Aorta (tissue), 5 donors: ENCODE results near the gene PLXNA2. TPM values are rescaled to one million over a fixed set of nuclear protein-coding genes. Genes with fewer than 3 reads are reported as not detected.

ENCODE experiments used
- ATAC-seq: fragments of 200-7000 bp; cut with Tn5 transposase; one replicate; pipeline ENCODE4 v1.9.1; 2022; ENCODE audit warnings: moderate library complexity; ENCODE audit not compliant: low FRiP score
- DNase-seq, 2 donors: peaks; one replicate each; pipeline ENCODE4 v3.0.0-alpha.2; 2020
- H3K27ac ChIP-seq, 2 donors: one replicate each; pipeline ENCODE4 v1.5.1; 2013; ENCODE audit warnings: low read length in 2 of 2, mild to moderate bottlenecking in 2 of 2, moderate library complexity in 2 of 2, control low read depth in 1 of 2, inconsistent platforms in 1 of 2, low read depth in 1 of 2
- H3K27me3 ChIP-seq, 2 donors: one replicate each; pipeline ENCODE4 v1.6.1; 2013; ENCODE audit warnings: control low read depth in 1 of 2, low read length in 1 of 2, mild to moderate bottlenecking in 1 of 2, moderate library complexity in 1 of 2; ENCODE audit not compliant: insufficient read depth in 2 of 2, control insufficient read depth in 1 of 2
- H3K36me3 ChIP-seq, 2 donors: one replicate each; pipeline ENCODE4 v1.6.1; 2013; ENCODE audit warnings: control low read depth in 1 of 2, low read length in 1 of 2, mild to moderate bottlenecking in 1 of 2; ENCODE audit not compliant: insufficient read depth in 2 of 2, control insufficient read depth in 1 of 2
- H3K4me1 ChIP-seq, 2 donors: one replicate each; pipeline ENCODE4 v1.6.1; 2013; ENCODE audit warnings: low read length in 2 of 2, control low read depth in 1 of 2, mild to moderate bottlenecking in 1 of 2, moderate library complexity in 1 of 2; ENCODE audit not compliant: insufficient read depth in 2 of 2, control insufficient read depth in 1 of 2
- H3K4me3 ChIP-seq, 2 donors: one replicate each; pipeline ENCODE4 v1.5.1; 2013; ENCODE audit warnings: low read length in 2 of 2, control low read depth in 1 of 2, mild to moderate bottlenecking in 1 of 2
- H3K9me3 ChIP-seq: one replicate; pipeline ENCODE4 v1.6.1; 2013; ENCODE audit warnings: mild to moderate bottlenecking, low read length; ENCODE audit not compliant: control insufficient read depth
- WGBS, 2 donors: extraction: QIAGEN DNeasy Blood & Tissue Kit; methylation state at CpG; one replicate each; pipeline ENCODE4 v1.1.7; 2013; 5-methylcytosine and 5-hydroxymethylcytosine counted together
- intact Hi-C, 2 donors: fragments of 100-400 bp; cut with DNase I; formaldehyde crosslinking; loops; one replicate each; pipeline versions ENCODE4 v1.14.2 to v1.15.0; 2022
- polyA plus RNA-seq, 2 donors: library from polyadenylated mRNA; stranded (reverse); fragments of 200-250 nt; gene quantifications; one replicate each; pipeline ENCODE4 v1.2.3, GENCODE V29; 2013
- total RNA-seq, 2 donors: library from RNA; stranded (reverse); fragmentation: NEBNext Ultra II Directional; extraction: Animal tissue kit (Norgen Biotek cat#: 25700); gene quantifications; one replicate each; pipeline ENCODE4 v1.2.1, GENCODE V29; 2021
- donor health status: healthy with polysubstance abuse.
- donor health status: Bipolar disorder and iron deficiency.
- donor health status: DM: no; HTN: no; CAD: no.
- donor health status: DM: no; HTN: no; CAD: no.
- donor health status: DM: yes; HTN: yes; CAD: no.

PLXNA2 gene
- total and polyA plus RNA-seq, 4 donors = 2.9 to 37.3 (median 30.0) TPM

DNA sequence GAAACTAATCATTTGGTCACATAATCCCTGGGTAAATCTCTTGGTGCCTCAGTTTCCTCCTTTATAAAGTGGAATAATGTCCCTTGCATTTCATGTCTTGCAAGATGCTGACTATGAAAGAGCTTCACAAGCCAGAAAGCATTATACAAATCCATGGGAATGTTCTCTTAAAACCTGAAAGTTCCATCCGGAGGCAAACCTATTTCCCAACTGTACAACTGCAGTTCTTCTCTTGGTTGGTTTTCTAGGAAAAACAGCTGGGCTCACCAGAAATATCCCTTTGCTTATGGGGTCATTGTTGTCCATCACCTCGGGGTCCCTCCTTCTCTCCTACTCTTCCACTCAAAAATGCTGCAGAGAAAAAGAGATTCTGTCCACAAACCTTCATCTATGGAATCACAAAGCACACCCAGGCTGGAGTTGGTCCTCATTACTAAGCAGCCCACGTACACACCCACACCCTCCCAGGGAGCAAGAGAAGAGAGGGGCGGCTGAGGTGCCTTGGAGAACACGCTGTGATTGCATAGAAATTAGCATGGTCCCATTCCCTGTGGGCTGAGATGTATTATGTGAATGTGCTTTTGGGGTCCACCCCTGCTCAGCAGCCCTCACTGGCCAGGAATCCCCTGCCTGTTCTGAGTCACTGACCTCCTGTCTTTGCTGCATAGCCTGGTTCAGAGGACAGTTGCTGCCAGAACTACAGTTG is 5.0 kb upstream of the PLXNA2 start:
- peaks cover 2 to 6% of the 10 kb centered on the region in 2 donors for H3K4me1 ChIP-seq
- no peak overlapping the region for H3K4me3 ChIP-seq
- no peaks in the 10 kb centered on the region for H3K9me3 ChIP-seq
- no peak overlapping the region for H3K27ac ChIP-seq
- no peaks in the 10 kb centered on the region for H3K27me3 ChIP-seq
- intact Hi-C loops = loop anchor here in 1 of 2 donors (5.0 kb wide), 2 partner anchors 157 to 222 kb away; no protein-coding TSS in a partner anchor
- DNase-seq (no peak), ATAC-seq (no peak)
- no peaks in the 10 kb centered on the region for H3K36me3 ChIP-seq
- 76 to 78% methylated on average over 5 of the region's 5 CpGs for WGBS, 2 donors

GRCh38 chr1:208248307-208248801 is 4.2 kb upstream of the PLXNA2 start:
- H3K27me3 ChIP-seq = no peaks in the 10 kb centered on the region
- H3K27ac ChIP-seq = no peak overlapping the region
- DNase-seq = no peak
- intact Hi-C loops = loop anchor here in 1 of 2 donors (5.0 kb wide), 2 partner anchors 156 to 221 kb away; no protein-coding TSS in a partner anchor
- no peaks in the 10 kb centered on the region for H3K36me3 ChIP-seq
- no peak for ATAC-seq
- 14 to 19% methylated on average over 7 of the region's 7 CpGs for WGBS, 2 donors
- peaks cover 2 to 6% of the 10 kb centered on the region in 2 donors for H3K4me1 ChIP-seq
- H3K4me3 ChIP-seq = no peak overlapping the region
- H3K9me3 ChIP-seq = no peaks in the 10 kb centered on the region

GRCh38 chr1:208247696-208248095 is 3.5 kb upstream of the PLXNA2 start:
- Histone ChIP-seq H3K27me3 (no peaks in the 10 kb centered on the region), H3K27ac (no peak overlapping the region), H3K4me3 (no peak overlapping the region), H3K9me3 (no peaks in the 10 kb centered on the region), H3K4me1 (peaks cover 2 to 3% of the 10 kb centered on the region in 2 donors), H3K36me3 (no peaks in the 10 kb centered on the region)
- no peak for ATAC-seq
- no peak for DNase-seq
- intact Hi-C loops = loop anchor here in 1 of 2 donors (5.0 kb wide), 2 partner anchors 155 to 220 kb away; no protein-coding TSS in a partner anchor
- 8 to 13% methylated on average over 5 of the region's 5 CpGs for WGBS, 2 donors

DNA sequence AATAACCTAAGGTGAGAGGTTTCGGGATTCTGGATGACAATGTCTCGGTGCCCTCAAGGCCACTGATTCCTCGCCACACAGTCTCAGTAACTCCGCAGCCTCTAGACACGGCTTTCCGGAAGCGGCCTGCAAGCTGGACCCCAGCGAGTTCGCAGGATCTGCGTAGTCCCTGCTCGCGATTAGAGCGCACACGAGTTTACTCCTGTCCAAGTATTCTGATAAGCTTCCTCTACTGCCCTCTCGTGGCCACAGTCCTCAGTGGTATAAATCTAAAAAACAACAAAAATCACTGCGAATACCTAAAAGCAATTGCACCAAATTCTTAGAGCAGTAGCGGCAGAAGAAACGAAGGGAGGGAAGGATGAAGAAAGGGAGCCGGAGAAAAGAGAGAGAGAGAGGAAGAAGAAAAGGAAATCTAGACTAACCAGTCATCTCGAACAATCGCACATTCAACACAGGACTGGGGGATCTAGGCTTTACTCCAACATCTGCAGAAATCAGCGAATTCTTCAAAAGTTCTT is 1.1 kb upstream of the PLXNA2 start:
- peak overlapping the region in 1 of 2 donors; percentile 53 for H3K27ac ChIP-seq
- H3K4me1 ChIP-seq = peaks cover 2 to 3% of the 10 kb centered on the region in 2 donors
- H3K27me3 ChIP-seq = no peaks in the 10 kb centered on the region
- H3K9me3 ChIP-seq = no peaks in the 10 kb centered on the region
- ATAC-seq (peak; percentile 91), DNase-seq (peak; percentile 95)
- H3K36me3 ChIP-seq = no peaks in the 10 kb centered on the region
- intact Hi-C loops = loop anchor here (2.0 to 5.0 kb wide), 4 partner anchors 152 to 224 kb away; no protein-coding TSS in a partner anchor
- peak overlapping the region in 1 of 2 donors; percentile 81 for H3K4me3 ChIP-seq
- WGBS, 2 donors = 8 to 9% methylated on average over 22 of the region's 22 CpGs

DNA sequence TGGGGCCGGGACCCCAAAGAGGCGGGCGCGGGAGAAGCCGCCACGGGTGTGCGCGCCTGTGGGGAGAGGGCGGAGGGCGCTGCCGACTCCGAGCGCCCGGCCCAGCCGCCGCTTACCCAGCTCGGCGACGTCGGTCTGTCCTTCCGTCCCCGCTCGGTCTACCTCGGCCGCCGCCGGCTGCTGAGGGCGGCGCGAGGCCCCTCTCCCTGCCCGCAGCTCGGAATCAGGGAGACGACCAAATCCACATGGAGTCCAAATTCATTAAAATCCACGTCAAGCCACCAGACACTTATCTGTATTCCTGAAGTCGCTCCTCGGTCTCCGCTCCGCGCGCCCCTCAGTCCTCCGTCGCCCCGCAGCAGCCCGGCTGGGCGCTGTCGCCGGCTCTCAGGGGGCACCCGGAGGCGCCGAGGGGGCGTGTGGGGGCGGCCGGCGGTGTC is 637 bp downstream of the PLXNA2 start:
- H3K9me3 ChIP-seq = no peaks in the 10 kb centered on the region
- no peaks in the 10 kb centered on the region for H3K27me3 ChIP-seq
- ATAC-seq (peak; percentile 42), DNase-seq (no peak)
- 0% methylated on average over 43 to 54 of the region's 54 CpGs for WGBS, 2 donors
- peaks cover under 1 to 5% of the 10 kb centered on the region in 2 donors for H3K4me1 ChIP-seq
- intact Hi-C loops = loop anchor here (2.0 to 5.0 kb wide), 3 partner anchors 41 to 111 kb away; no protein-coding TSS in a partner anchor
- H3K4me3 ChIP-seq = peak overlapping the region; percentile 77 to 81
- H3K36me3 ChIP-seq = no peaks in the 10 kb centered on the region
- H3K27ac ChIP-seq = peak overlapping the region in 1 of 2 donors; percentile 94

DNA sequence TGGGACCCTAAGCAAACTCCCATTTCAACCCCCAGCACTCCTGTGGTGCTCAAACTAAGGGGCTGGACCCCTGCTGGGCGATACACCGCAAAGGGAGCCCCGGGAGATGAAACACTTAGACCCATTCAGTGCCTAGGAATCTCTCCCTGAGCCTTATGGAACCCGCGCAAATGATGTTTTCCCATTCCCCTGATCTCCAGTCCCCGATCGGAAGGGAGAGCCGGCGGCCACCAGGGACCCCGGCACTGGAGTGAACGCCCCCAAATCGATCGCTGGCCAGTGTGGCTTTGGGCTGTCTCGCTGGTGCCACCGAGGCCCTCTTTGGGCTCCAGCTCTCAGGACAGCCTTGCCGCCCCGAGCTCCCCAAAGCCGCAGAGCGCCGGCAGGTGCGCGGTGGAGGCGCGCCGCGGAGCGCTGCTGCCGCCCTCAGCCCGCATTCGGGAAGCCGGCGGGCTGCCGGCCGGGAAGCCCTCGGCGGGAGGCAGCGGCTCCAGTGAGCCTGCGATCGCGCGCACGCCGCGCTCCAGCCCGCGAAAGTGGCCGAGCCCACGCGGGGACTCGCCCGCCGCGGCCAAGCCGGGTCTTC is 1.1 kb downstream of the PLXNA2 start:
- Histone ChIP-seq H3K36me3 (no peaks in the 10 kb centered on the region), H3K4me3 (peak overlapping the region; percentile 77 to 81), H3K27me3 (no peaks in the 10 kb centered on the region), H3K27ac (peak overlapping the region in 1 of 2 donors; percentile 94), H3K4me1 (peaks cover 0 to 5% of the 10 kb centered on the region in 2 donors), H3K9me3 (no peaks in the 10 kb centered on the region)
- 0 to 1% methylated on average over 48 to 54 of the region's 54 CpGs for WGBS, 2 donors
- peak in 1 of 2 donors; percentile 81 for DNase-seq
- intact Hi-C loops = loop anchor here (2.0 to 5.0 kb wide), 3 partner anchors 40 to 111 kb away; no protein-coding TSS in a partner anchor
- ATAC-seq = peak; percentile 31

GRCh38 chr1:208242146-208242545 is 2.0 kb downstream of the PLXNA2 start:
- H3K36me3 ChIP-seq = no peaks in the 10 kb centered on the region
- no peak overlapping the region for H3K27ac ChIP-seq
- H3K27me3 ChIP-seq = no peaks in the 10 kb centered on the region
- 45 to 46% methylated on average over 3 of the region's 3 CpGs for WGBS, 2 donors
- H3K4me3 ChIP-seq = peak overlapping the region; percentile 77 to 81
- H3K4me1 ChIP-seq = peaks cover 0 to 3% of the 10 kb centered on the region in 2 donors
- no peak for ATAC-seq
- H3K9me3 ChIP-seq = no peaks in the 10 kb centered on the region
- DNase-seq = no peak
- intact Hi-C loops = loop anchor here (2.0 to 5.0 kb wide), 3 partner anchors 39 to 110 kb away; no protein-coding TSS in a partner anchor

DNA sequence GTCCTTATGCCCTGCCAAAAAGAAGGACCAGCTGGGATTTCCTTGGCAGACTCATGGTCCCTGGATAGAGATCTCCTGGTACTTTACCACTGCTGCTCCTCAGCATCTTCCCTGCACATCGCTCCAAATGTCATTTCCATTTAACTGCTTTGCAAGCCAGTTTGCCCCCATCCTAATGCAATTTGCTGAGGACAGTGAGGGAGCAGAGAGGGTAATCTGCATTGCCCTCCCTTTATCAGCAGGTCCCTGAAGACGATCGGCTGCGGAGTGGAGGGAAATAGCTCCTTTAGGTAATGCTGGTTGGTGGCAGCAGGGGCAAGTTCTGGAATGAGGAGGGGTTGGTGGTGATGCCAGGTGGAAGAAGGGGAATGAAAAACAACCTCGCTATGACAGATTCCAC is 2.7 kb downstream of the PLXNA2 start:
- DNase-seq (no peak), ATAC-seq (no peak)
- peak overlapping the region in 1 of 2 donors; percentile 77 for H3K4me3 ChIP-seq
- H3K27me3 ChIP-seq = no peaks in the 10 kb centered on the region
- H3K9me3 ChIP-seq = no peaks in the 10 kb centered on the region
- intact Hi-C loops = loop anchor here in 1 of 2 donors (5.0 kb wide), 1 partner anchor 109 kb away; no protein-coding TSS in a partner anchor
- no peaks in the 10 kb centered on the region for H3K36me3 ChIP-seq
- no peak overlapping the region for H3K27ac ChIP-seq
- 26 to 46% methylated on average over 5 of the region's 5 CpGs for WGBS, 2 donors
- H3K4me1 ChIP-seq = peaks cover 0 to 3% of the 10 kb centered on the region in 2 donors
